Stimulated activated CD4-positive, alpha-beta T cell treated with anti-CD3 and anti-CD28 coated beads, TNF-alpha, amount 100 ng/mL, for 1 hour (primary cell): ENCODE results near the gene TCP10L.
"Not testable (repeated sequence)": the region's sequence is repeated elsewhere in the genome, so short reads cannot be mapped to it uniquely, and the experiment has no call there.

ENCODE experiments used
- DNase-seq, 3 donors: peaks; one replicate each; pipeline ENCODE4 v3.0.0-alpha.2; 2020; ENCODE audit warnings: low read depth in 3 of 3, low spot score in 1 of 3

The TCP10L gene

GRCh38 chr21:32558106-32558505, 27.2 kb downstream of the TCP10L start:
- DNase-seq: no peak

- DNase-seq: no peak
Observed at GRCh38 chr21:32554832-32555638, 30.3 kb downstream of the TCP10L start.

GRCh38 chr21:32549886-32550285, 35.4 kb downstream of the TCP10L start:
- DNase-seq: no peak

- no peak for DNase-seq
Observed at GRCh38 chr21:32549440-32549839, 35.9 kb downstream of the TCP10L start.

GRCh38 chr21:32548978-32549377, 36.3 kb downstream of the TCP10L start:
- DNase-seq: no peak

- no peak for DNase-seq
Observed at GRCh38 chr21:32547018-32547417, 38.3 kb downstream of the TCP10L start.

- DNase-seq: no peak
Observed at GRCh38 chr21:32545948-32546441, 39.3 kb downstream of the TCP10L start.

GRCh38 chr21:32544697-32545096, 40.6 kb downstream of the TCP10L start:
- no peak for DNase-seq

GRCh38 chr21:32543975-32544374, 41.3 kb downstream of the TCP10L start:
- DNase-seq: no peak

GRCh38 chr21:32543056-32543455, 42.3 kb downstream of the TCP10L start:
- not testable (repeated sequence) for DNase-seq

GRCh38 chr21:32539378-32539777, 45.9 kb downstream of the TCP10L start:
- DNase-seq: no peak

GRCh38 chr21:32538147-32538792, 47.1 kb downstream of the TCP10L start:
- no peak for DNase-seq

- no peak for DNase-seq
Observed at GRCh38 chr21:32537569-32537881, 47.8 kb downstream of the TCP10L start.

GRCh38 chr21:32535612-32536011, 49.7 kb downstream of the TCP10L start:
- DNase-seq: no peak

GRCh38 chr21:32534113-32534512, 51.2 kb downstream of the TCP10L start:
- DNase-seq: no peak

GRCh38 chr21:32533611-32534010, 51.7 kb downstream of the TCP10L start:
- DNase-seq: no peak

- DNase-seq: no peak
Observed at GRCh38 chr21:32533053-32533452, 52.3 kb downstream of the TCP10L start.

GRCh38 chr21:32532636-32533035, 52.7 kb downstream of the TCP10L start:
- no peak for DNase-seq

- not testable (repeated sequence) for DNase-seq
Observed at GRCh38 chr21:32531561-32531960, 53.8 kb downstream of the TCP10L start.

GRCh38 chr21:32530809-32531208, 54.5 kb downstream of the TCP10L start:
- not testable (repeated sequence) for DNase-seq

- no peak for DNase-seq
Observed at GRCh38 chr21:32529679-32530078, 55.6 kb downstream of the TCP10L start.

- DNase-seq: no peak
Observed at GRCh38 chr21:32525282-32525681, 60.0 kb downstream of the TCP10L start.
